ENCODE results near the gene ALOX5.
"Not testable (repeated sequence)": the region's sequence is repeated elsewhere in the genome, so short reads cannot be mapped to it uniquely, and the experiment has no call there.

Gene ALOX5

GRCh38 chr10:45373576-45374349 lies at the start of gene ALOX5:
ALOX5 (plus strand) TSS chr10:45374216; CDS start chr10:45374280, 64 bp downstream.
- peak; percentile 8 for DNase-seq

GRCh38 chr10:45325116-45325515 lies 48.9 kb upstream of the ALOX5 start:
- DNase-seq = no peak

GRCh38 chr10:45326864-45327263 lies 47.2 kb upstream of the ALOX5 start:
- DNase-seq = not testable (repeated sequence)

GRCh38 chr10:45331824-45332223 lies 42.2 kb upstream of the ALOX5 start:
- not testable (repeated sequence) for DNase-seq

- DNase-seq = no peak
Measured at GRCh38 chr10:45339894-45340293, 34.1 kb upstream of the ALOX5 start.

- DNase-seq = not testable (repeated sequence)
Measured at GRCh38 chr10:45340420-45340819, 33.6 kb upstream of the ALOX5 start.

- DNase-seq = not testable (repeated sequence)
Measured at GRCh38 chr10:45346652-45347335, 27.2 kb upstream of the ALOX5 start.

- not testable (repeated sequence) for DNase-seq
Measured at GRCh38 chr10:45347464-45347863, 26.6 kb upstream of the ALOX5 start.

- DNase-seq = not testable (repeated sequence)
Measured at GRCh38 chr10:45348196-45348765, 25.7 kb upstream of the ALOX5 start.

- DNase-seq = peak; percentile 53
Measured at GRCh38 chr10:45353186-45353585, 20.8 kb upstream of the ALOX5 start.

- DNase-seq = no peak
Measured at GRCh38 chr10:45354261-45354660, 19.8 kb upstream of the ALOX5 start.

GRCh38 chr10:45355494-45355893 lies 18.5 kb upstream of the ALOX5 start:
- DNase-seq = no peak

- not testable (repeated sequence) for DNase-seq
Measured at GRCh38 chr10:45358961-45359360, 15.1 kb upstream of the ALOX5 start.

GRCh38 chr10:45361983-45362799 lies 11.8 kb upstream of the ALOX5 start:
- DNase-seq = not testable (repeated sequence)

GRCh38 chr10:45367643-45368042 lies 6.4 kb upstream of the ALOX5 start:
- DNase-seq = not testable (repeated sequence)

GRCh38 chr10:45368181-45368580 lies 5.8 kb upstream of the ALOX5 start:
- no peak for DNase-seq

- no peak for DNase-seq
Measured at GRCh38 chr10:45370202-45370955, 3.6 kb upstream of the ALOX5 start.

GRCh38 chr10:45371560-45371959 lies 2.5 kb upstream of the ALOX5 start:
- DNase-seq = no peak

GRCh38 chr10:45372251-45372951 lies 1.6 kb upstream of the ALOX5 start:
- no peak for DNase-seq

- no peak for DNase-seq
Measured at GRCh38 chr10:45373003-45373575, 927 bp upstream of the ALOX5 start.
